HG03045 (cell line): Measurements from ENCODE around the gene SORCS2.

Source experiments
- ATAC-seq: cut with Tn5 transposase; IDR thresholded peaks from one replicate; pipeline ENCODE4 v1.9.1; 2021; ENCODE audit warnings: mild to moderate bottlenecking, moderate library complexity; ENCODE audit not compliant: unreplicated experiment

Gene SORCS2

DNA sequence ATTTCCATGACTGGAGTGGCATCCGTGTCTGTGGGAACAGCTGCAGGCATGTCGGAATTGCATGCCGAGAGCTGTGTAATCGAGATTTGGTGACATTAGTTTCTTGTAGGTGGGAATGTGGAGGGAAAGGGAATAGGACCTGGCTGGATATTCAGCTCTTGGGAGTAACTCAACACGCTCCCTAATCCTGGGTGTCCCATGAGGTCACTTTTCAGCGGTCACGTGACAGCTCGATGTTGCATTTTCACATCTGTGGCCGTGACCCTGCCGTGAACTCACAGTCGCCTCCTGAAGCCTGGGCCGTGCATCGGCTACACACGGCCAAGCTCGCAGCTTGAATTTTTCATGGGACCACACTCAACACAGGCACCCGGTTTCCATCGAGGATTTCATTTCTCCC, 268.2 kb downstream of the SORCS2 start:
- no peak for ATAC-seq

DNA sequence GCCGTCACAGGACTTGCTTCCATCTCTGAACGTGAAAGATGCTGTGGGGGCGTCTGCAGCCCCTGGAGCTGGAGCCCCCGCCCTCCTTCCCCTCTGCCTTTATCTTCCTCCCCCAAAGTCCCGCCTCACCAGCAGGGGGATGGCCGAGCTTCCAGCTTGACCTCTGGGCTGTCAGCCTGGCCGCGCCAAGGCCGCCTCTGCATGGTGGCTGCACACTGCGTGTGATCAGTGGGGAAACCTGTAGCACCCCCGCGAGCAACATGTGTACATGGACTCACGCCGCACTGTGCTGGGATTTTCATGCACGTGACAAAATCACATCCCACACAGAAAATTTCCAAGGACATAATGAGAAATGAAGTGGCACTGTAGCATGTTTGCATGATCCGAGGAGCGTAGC, 268.9 kb downstream of the SORCS2 start:
- ATAC-seq: no peak

DNA sequence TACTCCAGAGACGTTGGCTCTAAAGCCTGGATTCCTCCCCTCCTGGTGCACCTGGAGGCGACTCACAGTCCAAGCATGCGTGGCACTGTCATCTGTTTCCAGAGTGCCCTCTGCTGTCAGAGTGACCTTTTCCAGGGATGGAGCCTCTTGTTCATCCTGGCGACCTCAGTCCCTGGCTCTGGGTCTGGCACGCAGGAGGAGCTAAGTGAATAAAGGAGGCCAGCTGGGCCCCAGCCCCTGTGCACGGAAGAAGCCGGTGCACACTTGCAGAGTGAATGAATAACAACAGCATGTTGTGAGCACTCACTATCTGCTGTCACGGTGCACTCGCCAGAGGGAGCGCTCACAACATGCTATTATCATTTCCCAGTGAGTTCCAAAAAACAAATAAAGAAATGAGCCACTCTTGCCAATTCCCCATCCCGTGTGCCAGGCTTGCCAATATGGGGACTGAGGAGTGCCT, 270.2 kb downstream of the SORCS2 start:
- ATAC-seq: no peak

DNA sequence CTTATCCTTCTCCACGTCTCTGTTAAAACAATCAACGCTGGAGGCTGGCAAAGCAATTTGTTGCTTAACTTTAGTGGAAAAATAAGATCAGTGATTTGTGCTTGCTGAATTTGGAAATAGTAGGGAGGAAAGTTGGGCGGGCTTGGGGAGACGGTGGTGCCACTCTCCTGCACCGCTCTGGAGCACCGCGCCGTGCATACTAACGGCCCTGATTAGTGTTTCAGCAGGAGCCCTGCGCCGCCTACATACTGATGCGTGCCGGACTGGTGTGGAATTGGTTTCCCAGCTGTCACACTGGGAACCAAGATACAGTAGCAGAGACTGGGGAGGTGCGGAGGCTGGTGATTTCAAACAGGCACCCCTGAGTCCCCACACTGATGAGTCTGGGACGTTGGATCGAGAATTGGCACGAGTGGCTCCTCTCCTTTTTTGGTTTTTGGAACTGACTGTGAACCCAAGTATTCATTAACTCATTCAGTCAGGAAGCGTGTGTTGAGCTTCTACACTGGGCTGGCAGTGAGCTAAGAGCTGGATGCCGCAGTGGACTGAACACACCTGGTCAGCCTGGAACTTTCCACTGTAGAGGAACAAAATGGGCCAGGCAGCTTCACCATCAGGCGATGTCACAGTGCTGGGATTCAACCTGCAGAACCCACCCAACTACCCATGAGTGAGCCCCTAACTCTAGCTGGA, 271.4 kb downstream of the SORCS2 start:
- no peak for ATAC-seq

DNA sequence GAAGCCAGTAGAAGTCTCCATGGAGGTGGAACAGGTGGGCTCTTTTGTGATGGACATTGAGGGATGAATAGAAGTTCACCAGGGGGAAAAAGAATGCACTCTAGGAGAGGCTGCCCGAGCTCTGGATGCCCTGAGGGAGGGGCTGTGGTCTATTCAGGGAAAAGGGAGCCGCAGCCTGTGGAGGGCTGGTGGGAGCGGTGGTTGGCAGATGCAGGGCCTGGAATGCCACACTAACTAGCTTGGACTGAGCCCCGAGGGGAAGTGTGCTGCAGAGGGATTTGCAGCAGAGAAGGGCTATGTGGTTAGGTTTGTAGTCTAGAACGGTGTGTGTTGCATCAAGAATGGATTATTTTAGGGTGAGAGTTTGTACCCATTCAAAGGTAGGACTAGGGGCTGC, 271.9 kb downstream of the SORCS2 start:
- no peak for ATAC-seq

DNA sequence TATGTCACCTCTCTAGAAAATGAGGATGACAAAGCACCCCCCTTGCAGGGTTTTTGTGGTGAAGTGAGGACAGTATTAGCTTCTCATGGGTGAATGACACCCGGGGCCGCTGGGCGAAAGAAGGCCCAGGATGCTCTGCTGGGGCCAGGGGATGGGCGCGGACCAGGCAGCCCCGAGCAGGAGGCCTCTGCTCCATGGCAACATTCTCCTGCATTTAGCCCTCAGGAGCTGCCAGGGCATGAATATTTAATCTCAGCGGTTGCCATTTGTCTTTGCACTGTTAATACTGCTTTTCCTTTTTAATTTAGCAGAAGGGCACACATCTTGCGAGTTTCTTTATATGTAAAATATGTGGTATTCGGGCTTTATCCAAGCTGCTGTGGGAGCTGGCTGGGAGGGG, 272.7 kb downstream of the SORCS2 start:
- no peak for ATAC-seq

DNA sequence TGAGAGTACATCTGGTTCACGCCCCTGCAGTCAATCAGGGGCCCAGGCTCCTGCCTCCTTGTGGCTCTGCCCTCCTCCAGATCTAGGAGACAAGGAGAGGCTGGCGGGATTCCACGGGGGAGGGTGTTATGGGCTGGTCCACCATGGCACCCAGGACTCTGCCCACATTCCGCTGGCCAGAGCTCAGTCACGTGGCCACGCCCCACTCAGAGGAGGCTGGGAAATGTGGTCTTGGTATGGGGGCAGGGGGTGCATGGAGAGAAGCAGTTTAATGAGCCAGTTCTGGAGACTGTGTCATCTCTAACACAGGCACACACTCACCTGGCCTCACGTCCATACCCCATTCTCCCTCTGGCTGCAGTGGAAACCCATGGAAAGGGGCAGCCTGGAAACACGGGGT, 273.9 kb downstream of the SORCS2 start:
- no peak for ATAC-seq

DNA sequence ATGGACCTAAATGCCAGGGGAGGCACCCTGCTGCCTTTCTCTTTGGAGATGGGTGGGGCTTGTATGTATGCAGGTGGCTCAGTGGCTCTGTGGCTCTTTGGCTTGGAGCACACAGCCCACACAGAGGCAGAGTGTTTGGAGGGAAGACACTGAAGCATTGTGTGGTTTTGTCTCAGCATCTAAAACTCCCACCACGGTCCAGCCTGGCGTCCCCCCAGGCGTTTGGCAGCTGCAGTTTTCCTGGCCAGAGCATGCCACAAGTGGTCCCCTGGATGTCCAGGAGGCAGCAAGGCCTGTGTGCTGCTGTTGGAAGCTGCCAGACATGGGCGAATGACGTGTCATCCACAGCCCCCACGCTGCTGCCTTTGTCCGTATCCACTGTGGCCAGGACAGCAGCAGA, 274.6 kb downstream of the SORCS2 start:
- no peak for ATAC-seq

DNA sequence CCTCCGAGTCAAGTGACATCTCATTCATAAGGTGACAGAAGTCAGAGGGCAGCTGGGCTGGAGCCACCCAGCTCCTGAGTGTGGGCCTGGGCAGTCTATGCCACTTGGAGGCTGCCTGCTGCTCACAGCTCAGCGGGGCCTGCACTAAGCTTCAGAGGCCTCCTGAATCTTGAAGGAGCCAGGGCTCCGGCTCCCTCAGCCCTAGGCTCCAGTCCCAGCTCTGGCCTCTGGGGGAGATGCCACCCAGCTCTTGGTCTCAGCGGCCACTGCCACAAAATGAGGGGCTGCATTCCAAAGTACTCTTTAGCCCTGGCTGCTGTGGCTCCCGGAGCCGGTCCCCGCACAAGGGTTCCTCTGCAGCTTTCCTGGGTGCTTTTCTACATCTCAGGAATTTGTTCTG, 275.1 kb downstream of the SORCS2 start:
- no peak for ATAC-seq

DNA sequence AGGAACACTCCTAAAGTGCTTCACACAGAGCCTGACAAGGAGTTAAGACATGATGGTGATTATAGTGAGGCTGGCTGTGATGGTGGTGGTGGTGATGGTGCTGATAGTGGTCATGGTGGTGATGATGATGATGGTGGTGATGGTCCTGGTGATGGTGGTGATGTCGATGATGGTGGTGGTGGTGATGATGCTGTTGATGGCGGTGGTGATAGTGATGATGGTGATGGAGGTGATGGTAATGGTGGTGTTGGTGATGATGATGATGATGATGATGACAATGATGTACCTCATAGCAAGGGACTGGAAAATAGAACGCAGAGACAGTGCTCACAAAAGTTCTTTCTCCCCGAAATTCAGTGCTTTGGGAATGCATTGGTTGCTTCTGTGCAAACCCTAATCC, 276.7 kb downstream of the SORCS2 start:
- ATAC-seq: no peak

DNA sequence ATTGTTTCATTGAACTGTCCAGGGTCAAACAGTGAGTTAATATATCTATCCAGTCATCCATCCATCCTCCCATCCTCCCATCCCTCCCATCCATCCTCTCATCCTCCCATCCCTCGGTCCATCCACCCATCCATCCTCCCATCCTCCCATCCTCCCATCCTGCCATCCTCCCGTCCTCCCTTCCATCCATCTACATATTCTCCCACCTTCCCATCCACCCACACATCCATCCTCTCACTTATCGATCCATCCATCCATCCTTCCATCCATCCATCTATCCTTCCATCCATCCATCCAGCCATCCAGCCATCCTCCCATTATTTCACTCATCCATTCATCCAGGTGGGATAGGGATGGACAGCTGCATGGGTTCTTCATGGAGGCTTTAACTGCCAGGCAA, 277.8 kb downstream of the SORCS2 start:
- no peak for ATAC-seq

DNA sequence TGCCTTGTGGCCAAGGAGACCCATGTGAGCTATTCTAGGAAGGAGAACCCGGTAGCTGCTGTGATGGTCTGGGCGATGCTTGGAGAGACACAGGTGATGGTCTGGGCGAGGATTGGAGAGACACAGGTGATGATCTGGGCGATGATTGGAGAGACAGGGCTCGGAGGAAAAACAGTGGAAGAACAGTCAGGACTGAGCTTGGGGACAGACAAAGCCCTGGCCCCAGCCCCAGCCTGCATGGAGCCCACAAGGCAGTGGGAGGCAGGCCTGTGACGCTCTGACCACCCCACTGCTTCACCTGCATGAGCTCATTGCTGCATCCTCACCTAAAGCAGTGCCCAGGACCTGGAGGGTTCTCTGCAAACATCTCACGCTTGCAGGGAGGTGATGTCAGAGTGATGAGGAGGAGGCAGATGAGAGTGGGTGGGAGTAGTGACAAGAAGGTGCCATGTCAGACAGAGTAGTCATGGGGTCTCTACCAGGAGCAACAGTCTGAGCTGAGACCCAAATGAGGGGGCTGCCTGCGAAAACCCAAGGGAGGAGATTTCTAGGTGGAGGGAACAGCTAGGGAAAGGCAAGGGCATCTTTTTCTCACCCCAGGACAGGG, 278.3 kb downstream of the SORCS2 start:
- no peak for ATAC-seq

DNA sequence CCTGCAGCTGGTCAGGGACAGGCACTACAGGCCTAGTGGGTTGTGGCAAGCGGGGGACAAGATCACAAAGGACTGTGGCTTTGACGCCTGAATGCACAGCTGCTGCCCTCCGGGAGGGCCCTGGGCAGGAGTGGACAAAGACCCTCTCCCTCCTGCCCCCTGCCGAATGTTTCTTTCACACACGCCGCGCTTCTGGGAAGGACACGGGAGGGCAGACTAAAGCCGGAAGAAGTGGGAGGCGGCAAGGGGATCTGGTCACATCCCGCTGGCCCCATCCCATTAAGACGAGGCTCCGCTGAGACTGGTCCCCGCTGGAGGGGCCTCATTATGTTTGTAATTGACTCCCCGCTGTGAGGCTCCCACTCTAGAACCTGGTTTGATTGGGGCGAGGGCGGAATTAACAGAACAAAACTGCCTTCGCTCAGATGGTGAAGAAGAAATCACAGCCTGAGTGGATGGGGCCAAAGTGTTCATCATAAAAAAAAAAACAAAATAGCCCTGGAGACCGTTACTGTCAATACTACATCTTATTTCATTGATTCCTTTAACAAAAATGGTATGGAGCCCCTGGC, 280.2 kb downstream of the SORCS2 start:
- no peak for ATAC-seq

DNA sequence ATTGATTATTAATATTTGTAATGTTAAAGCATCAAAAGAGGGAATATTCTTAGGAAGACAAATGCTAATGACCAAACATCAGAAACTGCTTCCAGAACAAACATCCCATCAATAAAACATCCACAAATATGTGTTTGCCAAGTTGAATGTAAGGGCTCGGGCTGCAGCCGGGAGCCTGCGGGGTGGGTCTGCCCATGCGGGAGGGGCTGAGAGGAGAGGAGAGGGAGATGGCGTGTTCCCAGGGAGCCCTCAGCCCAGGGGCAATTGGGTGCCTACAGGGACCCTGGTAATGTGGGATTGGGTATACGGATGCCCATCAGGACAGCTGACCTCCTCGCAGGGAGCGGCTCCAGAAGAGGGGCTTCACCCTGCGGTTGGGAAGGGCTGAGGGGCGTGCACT, 280.7 kb downstream of the SORCS2 start:
- ATAC-seq: no peak

DNA sequence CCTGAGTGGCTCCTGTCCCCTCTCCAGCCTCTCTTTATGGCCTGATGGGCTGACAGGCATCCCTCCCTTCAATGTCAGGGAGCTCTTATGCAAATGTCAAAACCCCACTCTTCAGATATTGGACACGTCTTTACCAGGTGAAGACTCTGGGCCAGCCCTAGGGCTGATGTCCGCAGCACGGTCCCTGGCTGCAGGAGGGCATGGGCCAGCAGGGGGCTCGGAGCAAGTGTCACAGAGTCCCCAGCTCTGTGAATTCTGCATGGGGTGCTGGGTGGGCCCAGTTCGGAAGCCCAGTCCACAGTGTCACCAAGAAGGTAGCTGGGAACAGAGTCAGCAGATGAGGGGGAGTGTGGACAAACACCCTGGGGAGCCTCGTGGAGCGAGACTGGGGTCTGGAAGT, 282.0 kb downstream of the SORCS2 start:
- no peak for ATAC-seq

DNA sequence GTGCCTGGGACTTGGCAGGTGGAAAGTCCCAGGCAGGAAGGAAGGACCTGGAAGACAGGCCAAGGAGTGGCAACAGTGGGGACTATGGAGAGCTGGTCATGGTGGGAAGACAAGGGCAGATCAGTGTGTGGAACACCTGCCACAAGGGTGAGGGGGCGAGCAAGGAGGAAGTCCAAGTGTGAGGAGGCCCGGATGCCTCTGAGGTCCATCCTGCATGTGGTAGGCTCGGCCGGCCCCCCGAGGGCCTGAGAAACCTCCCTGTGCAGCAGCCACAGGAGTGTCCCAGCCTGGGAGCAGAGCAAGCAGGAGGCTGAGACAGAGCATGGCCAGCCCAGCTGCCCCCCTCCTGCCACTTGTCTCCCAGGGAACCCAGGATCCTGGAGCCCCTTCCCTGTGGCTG, 282.9 kb downstream of the SORCS2 start:
- no peak for ATAC-seq

DNA sequence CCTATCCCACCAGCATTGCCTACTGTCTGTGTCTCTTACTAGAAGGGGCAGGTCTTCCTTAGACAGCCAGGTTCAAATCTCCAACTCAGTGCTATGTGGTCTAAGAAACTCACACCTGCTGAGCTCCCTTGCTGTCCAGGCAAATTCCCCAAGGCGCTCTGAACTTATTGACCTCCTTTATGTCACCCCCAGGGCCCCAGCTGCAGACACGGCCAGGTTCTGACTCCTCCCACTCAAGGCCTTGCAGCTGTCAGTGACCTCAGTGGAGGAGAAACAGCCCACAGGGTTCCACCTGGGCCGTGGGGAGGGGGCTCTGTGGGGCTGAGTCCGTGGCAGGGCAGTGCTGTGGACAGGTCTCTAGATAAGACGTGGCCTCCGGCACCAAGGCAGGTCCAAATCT, 284.5 kb downstream of the SORCS2 start:
- no peak for ATAC-seq

DNA sequence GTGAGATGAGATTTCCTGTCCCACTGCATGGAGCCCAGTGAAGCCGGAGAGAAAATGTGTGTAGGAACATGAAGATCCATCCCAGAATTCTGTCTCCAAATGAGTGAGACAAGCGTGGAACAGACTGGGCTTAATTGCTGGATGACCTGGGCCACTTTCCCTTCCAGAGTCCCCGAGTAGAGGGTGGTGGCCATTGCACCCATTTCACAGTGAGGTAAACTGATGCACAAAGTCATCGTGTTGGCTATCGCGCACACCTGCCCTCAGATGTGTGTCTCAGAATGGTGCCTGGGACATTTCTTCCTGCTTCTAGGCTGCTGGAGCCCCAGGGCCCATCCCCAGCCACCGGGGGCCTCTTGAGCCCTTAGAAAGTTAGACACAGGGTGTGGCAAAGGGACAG, 285.4 kb downstream of the SORCS2 start:
- ATAC-seq: no peak

DNA sequence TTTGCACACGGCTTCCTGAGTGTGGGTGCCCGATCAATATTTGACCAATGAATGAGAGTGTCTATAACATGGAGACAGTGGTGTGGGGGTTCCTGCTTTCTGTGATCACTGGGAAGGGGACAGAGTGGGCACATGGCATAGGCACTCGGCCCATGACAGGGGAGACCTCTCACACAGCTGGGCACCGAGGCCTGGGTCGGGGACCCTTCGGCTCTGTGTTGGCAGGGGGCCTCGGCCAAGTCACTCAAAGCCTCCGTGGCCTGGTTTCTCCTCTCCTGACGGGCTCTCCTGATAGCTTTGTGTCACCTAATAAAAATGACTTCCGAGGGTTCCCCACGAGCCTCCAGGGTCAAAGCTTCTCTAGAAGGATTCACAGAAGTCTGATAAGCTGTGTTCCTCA, 286.3 kb downstream of the SORCS2 start:
- no peak for ATAC-seq

DNA sequence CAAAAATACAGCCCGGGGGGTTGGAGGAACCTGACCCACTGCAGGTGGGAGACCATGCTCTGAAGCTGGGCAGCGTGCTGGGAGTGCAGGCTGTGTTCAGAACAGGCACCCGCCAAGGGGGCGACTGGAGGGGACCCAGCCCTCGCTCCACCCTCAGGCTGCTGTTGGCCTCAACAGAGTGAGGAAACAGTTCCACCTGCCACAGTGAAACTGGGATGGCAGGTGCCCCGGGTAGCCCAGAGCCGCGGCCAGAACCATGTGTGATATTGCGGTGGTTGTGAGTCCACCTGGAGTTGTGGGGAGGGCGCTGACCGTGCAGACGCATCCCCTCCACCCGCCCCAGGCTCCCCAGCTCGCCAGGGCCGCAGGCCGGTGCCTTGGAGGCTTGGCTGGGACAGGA, 288.1 kb downstream of the SORCS2 start:
- ATAC-seq: no peak

DNA sequence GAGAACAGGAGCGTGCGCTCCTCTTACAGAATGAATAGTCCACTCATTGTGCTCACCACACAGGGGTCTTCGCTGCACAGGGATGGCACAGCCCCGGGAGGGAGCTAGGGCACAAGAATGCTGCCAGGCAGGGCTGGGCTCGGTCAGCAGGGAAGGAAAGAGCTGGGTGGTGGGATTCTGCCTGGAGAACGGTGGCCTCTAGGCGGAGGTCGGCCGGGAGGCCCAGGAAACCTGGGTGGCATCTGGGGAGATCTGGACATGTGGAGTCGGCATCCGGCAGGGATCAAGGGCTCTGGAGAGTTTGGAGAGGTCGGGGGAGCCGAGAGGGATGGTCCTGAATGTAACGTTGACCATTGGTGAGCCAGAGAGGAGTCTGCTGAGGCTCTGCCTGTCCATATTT, 288.9 kb downstream of the SORCS2 start:
- ATAC-seq: no peak

DNA sequence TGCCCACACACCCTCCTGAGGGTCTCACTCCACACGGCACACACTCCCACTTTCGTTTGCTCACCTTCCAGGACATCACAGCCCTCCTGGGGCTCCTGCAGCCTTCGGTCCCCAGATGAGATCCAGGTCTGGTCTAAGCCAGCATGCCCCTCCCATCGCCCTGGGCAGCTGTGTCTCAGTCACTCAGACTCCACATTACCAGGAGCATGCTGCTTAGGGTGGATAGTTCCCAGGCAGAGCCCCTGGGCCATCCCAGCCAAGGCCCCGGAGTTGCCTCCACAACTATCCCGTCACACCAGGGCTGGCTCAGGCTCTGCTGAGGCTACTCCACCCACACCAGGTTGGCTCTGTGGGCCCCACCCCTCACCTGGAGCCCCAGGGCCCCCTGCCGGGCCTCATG, 292.8 kb downstream of the SORCS2 start:
- ATAC-seq: no peak

DNA sequence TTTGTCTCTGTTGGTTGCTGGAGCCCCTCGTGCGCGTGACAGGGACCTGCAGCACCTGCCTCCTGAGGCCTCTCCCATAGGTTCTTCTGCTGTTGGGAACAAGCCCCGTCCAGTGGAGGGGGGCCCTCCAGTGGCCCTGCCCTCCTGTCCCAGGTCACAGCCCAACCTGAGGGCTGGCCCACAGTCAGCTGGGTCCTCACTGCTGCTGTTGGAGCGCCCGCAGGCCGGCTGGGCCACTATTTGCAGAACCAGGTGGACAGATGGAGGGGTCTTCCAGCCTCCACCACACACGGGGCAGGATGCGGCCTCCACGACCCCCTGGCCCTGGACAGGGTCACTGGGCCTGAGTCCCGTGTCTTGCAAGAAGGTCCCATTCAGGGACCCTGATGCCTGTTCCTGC, 293.8 kb downstream of the SORCS2 start:
- no peak for ATAC-seq
